Tibial artery (tissue), 4 donors: Measurements from ENCODE around the gene SMARCA4.

Experiments used
- DNase-seq, 2 donors: peaks; one replicate each; pipeline ENCODE4 v3.0.0-alpha.2; 2019
- H3K27ac ChIP-seq, 2 donors: fragments of 200-600 bp; sonication (generic) in 1 of 2; 1 replicate in 1 of 2; 2 replicates in 1 of 2; pipeline ENCODE4 v1.5.1; 2018 to 2019; ENCODE audit warnings: mild to moderate bottlenecking in 1 of 2
- H3K27me3 ChIP-seq, 2 donors: fragments of 200-600 bp; sonication (generic) in 1 of 2; one replicate each; pipeline versions ENCODE4 v1.5.1 to v1.6.0; 2016 to 2019
- H3K36me3 ChIP-seq, 3 donors: fragments of 200-600 bp; sonication (generic) in 2 of 3; one replicate each; pipeline ENCODE4 v1.5.1; 2016 to 2019; ENCODE audit warnings: mild to moderate bottlenecking in 2 of 3
- H3K4me1 ChIP-seq, 4 donors: fragments of 200-600 bp; sonication (generic) in 2 of 4; 1 replicate in 3 of 4; 2 replicates in 1 of 4; pipeline ENCODE4 v1.5.1; 2016 to 2019
- H3K4me3 ChIP-seq, 2 donors: fragments of 200-600 bp; sonication (generic) in 1 of 2; 1 replicate in 1 of 2; 2 replicates in 1 of 2; pipeline ENCODE4 v1.5.1; 2018 to 2019; ENCODE audit warnings: mild to moderate bottlenecking in 2 of 2
- H3K9me3 ChIP-seq, 3 donors: fragments of 200-600 bp; sonication (generic) in 1 of 3; one replicate each; pipeline ENCODE4 v1.5.1; 2016 to 2019
- CTCF ChIP-seq, 2 experiments: fragments of 200-600 bp in 1 of 2; fragments of 450-650 bp in 1 of 2; IDR thresholded peaks; one replicate each; pipeline ENCODE4 v1.5.1; 2017 to 2019; ENCODE audit warnings: antibody characterized with exemption in 2 of 2, mild to moderate bottlenecking in 1 of 2, moderate library complexity in 1 of 2
- intact Hi-C: fragments of 100-400 bp; cut with DNase I; formaldehyde crosslinking; loops from one replicate; pipeline ENCODE4 v1.15.0; 2023; ENCODE audit warnings: low total_unique reads

The SMARCA4 gene

DNA sequence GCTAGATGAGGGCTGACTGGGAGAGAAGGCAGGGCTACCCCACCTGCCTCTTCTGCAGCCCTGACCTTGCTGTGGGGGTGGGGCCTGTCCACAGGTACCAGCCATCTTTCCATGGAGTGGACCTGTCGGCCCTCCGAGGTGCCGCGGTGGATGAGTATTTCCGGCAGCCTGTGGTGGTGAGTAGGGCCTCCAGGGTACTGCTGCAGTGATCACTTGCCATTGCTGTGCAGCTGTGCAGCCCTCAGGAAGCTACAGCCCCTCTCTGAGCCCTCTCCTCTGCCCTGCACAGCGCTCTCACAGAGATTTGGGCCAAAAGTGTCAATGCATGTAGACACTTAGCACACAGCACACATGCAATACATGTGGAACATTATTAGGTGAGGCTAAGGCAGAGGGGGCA is 44.2 kb upstream of the SMARCA4 start:
- intact Hi-C loops = no loop called here
- Histone ChIP-seq H3K27ac (no peak overlapping the region), H3K36me3 (peaks cover 33 to 100% (median 69%) of the 10 kb centered on the region in 3 donors), H3K4me3 (no peak overlapping the region), H3K9me3 (no peaks in the 10 kb centered on the region), H3K27me3 (no peaks in the 10 kb centered on the region), H3K4me1 (no peaks in the 10 kb centered on the region)
- no peak for DNase-seq
- no peak for TF ChIP-seq CTCF (IDR thresholded peaks at IDR 0.05)

GRCh38 chr19:10918359-10918758 is 42.5 kb upstream of the SMARCA4 start:
- H3K36me3 ChIP-seq = peaks cover 22 to 100% (median 70%) of the 10 kb centered on the region in 3 donors
- intact Hi-C loops = no loop called here
- no peak overlapping the region for H3K27ac ChIP-seq

DNA sequence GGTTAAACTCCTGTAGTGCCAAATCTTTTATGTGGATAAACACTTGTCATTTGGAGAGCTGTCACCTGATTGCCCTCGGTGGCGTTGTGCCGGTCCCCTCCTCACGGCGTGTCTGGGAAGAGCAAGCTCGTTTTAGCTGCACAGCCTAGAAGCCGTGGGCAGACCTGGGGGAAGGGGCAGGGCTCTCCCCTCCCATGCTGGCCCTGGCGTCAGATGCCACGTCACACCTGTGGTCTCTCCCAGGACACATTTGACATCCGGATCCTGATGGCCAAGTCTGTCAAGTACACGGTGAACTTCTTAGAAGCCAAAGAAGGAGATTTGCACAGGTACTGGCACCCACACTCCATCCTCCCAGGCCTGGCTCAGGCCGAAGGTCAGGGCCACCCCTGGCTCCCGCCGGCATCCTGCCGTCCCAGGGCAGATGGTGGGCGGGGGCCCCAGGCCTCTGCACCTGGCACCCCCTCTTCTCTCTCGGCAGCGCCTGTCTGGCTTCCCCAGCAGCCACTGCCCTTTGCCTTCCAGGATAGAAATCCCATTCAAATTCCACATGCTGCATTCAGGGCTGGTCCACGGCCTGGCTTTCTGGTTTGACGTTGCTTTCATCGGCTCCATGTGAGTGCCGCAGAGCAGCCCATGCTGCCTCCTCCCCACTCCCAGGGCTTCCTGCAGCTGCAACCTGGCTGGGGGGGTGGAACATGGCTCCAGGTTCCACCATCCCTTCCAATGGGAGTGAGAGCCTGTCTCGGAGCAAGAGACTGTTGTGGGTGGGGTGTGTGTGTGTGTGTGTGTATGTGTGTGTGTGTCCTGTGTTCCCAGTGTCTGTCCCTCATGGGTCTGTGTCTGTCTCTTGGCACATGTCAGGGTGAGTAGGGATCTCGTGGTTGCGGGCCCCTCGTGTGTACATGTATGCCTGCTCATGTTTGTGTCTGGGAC is 41.2 kb upstream of the SMARCA4 start:
- Histone ChIP-seq H3K9me3 (no peaks in the 10 kb centered on the region), H3K36me3 (peaks cover 29 to 100% (median 67%) of the 10 kb centered on the region in 3 donors), H3K4me3 (no peak overlapping the region), H3K4me1 (no peaks in the 10 kb centered on the region), H3K27me3 (no peaks in the 10 kb centered on the region), H3K27ac (no peak overlapping the region)
- TF ChIP-seq CTCF (IDR thresholded peaks at IDR 0.05) = no peak
- no peak for DNase-seq
- intact Hi-C loops = no loop called here

More at GRCh38 chr19:10918359-10918758, 42.5 kb upstream of the SMARCA4 start:
- H3K4me3 ChIP-seq = no peak overlapping the region
- TF ChIP-seq CTCF (IDR thresholded peaks at IDR 0.05) = no peak
- DNase-seq = no peak
- H3K9me3 ChIP-seq = no peaks in the 10 kb centered on the region
- H3K4me1 ChIP-seq = no peaks in the 10 kb centered on the region
- no peaks in the 10 kb centered on the region for H3K27me3 ChIP-seq

DNA sequence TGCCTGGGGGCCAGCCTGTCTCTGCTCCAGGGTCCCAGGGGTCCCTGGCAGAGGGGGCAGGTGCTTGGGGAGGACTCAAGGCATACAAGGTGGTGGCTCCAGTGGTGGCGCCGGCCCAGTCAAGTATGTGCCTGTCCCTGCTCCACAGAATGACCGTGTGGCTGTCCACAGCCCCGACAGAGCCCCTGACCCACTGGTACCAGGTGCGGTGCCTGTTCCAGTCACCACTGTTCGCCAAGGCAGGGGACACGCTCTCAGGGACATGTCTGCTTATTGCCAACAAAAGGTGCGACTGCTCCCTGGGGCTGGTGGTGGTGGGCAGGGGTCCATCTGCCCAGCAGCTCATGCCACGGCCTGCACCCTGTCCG is 40.6 kb upstream of the SMARCA4 start:
- H3K27ac ChIP-seq = no peak overlapping the region
- H3K4me1 ChIP-seq = no peaks in the 10 kb centered on the region
- H3K36me3 ChIP-seq = peaks cover 29 to 99% (median 61%) of the 10 kb centered on the region in 3 donors
- DNase-seq = no peak
- H3K9me3 ChIP-seq = no peaks in the 10 kb centered on the region
- intact Hi-C loops = no loop called here
- TF ChIP-seq CTCF (IDR thresholded peaks at IDR 0.05) = no peak
- H3K4me3 ChIP-seq = no peak overlapping the region
- no peaks in the 10 kb centered on the region for H3K27me3 ChIP-seq

DNA sequence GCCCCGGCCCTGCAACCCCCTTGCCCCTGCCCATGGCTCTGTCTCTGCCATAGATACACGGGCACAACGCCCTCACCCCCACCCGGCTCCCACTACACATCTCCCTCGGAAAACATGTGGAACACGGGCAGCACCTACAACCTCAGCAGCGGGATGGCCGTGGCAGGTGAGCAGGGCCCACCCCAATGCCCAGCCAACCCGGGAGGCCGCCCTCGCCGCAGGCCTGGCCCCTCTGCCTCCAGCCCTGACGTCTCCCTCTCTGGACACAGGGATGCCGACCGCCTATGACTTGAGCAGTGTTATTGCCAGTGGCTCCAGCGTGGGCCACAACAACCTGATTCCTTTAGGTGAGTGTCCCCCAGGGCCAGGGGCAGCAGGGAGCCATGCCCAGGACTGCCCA is 40.0 kb upstream of the SMARCA4 start:
- Histone ChIP-seq H3K4me3 (no peak overlapping the region), H3K27me3 (no peaks in the 10 kb centered on the region), H3K27ac (no peak overlapping the region), H3K36me3 (peaks cover 29 to 98% (median 57%) of the 10 kb centered on the region in 3 donors), H3K9me3 (no peaks in the 10 kb centered on the region), H3K4me1 (no peaks in the 10 kb centered on the region)
- intact Hi-C loops = no loop called here
- no peak for DNase-seq
- TF ChIP-seq CTCF (IDR thresholded peaks at IDR 0.05) = no peak
